ENCODE data around the gene SSBP3. TPM values are rescaled to one million over a fixed set of nuclear protein-coding genes. Genes with fewer than 3 reads are reported as not detected.

SSBP3 gene
- total RNA-seq, 1 donor from 2014 or later: 34.7 TPM

DNA sequence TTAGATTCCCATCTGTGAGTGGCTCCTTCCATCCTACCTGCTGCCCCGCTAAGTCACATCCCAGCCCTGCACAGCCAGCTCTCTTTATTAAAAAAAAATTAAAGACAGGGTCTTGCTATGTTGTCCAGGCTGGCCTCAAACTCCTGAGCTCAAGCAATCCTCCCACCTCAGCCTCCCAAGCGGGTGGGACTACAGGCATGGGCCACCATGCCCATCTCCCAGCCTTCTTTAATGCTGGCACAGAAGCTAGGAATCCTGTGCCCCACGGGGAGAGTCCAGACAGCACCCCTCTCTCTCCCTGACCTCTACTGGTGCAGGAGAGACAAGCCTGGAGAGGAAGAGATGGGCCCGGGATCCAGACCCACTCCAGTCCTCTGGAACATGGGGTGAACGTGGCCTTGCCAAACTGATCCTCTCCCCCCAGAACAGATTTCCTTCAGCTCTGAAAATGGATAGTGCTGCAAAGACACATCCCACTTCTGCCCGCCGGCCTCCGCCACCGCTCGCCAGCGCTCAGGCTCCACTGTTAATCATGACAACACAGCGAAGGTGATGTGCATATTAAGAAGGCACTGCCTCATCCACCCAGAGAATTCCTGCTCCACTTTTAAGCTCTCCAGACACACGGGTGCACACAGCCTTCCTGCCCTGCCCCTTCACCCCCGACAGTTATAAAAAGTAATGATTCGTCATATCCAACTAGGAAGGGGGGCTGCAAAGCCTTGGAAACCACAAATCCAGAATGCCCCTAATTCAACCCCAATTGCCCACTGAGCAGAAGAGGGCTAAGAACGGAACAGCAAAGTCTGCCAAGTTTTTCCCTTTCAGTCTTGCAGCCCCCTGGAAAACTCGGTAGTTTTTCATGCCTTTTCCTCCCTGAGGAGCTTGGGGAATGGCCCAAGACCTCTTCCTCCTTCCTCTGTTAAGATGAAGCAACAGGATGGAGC is 138.1 kb downstream of the SSBP3 start:
- no peak for DNase-seq (ENCODE audit: low spot score)

DNA sequence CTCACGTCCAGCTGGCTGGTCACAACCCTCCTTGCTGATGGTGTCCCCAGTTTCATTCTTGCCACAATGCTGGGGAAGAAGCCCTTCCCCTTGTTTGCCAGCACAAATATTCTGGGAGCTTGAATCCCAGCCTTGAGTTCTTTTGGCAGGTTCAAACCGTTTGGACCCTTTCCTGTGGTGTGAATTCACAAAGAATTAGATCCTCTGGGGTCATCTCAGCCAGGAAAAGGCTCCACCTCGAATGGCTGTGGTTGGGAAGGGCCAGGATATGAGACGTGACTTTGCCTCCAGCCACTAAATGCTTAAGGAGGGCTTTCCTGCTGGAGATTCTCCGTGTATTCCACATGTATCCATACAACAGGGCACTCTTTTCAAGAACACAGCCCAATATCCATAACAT is 139.3 kb downstream of the SSBP3 start:
- no peak for DNase-seq (ENCODE audit: low spot score)

DNA sequence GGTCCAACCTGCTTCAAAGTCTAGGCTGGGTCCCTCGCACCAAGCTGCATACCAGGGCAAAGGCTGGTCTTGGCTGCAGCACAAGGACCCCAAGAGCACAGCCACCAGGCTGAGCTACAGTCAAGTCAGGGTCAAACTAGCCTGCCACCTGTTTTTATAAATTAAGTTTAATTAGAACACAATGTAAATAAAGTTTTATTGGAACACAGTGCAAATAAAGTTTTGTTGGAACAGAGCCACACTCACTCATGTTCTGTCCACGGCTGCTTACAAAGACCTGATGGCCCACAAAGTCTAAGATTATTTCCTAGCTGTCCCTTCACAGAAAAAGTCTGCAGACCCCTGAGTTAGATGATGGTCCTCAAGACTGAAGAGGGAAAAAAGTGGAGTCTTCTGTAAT is 140.0 kb downstream of the SSBP3 start:
- no peak for DNase-seq (ENCODE audit: low spot score)

DNA sequence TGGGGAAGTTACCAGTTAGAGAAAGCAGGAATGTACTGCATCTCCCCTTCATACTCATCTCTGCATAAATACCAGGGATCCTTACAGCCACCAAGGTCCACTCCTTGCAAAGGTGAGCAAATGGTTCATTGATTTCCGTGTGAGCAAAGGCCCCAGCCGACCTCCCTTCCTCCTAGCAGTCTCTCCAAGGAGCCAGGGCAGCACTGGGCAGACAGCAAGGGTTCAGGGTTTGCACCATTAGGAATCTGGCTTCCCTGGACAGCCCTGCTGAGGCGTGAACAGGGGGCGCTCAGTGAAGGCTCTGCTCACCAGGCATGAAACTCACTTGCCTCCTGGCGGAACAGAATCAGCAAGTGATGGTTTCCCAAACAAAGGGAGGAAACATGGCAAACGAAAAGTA is 140.5 kb downstream of the SSBP3 start:
- no peak for DNase-seq (ENCODE audit: low spot score)

DNA sequence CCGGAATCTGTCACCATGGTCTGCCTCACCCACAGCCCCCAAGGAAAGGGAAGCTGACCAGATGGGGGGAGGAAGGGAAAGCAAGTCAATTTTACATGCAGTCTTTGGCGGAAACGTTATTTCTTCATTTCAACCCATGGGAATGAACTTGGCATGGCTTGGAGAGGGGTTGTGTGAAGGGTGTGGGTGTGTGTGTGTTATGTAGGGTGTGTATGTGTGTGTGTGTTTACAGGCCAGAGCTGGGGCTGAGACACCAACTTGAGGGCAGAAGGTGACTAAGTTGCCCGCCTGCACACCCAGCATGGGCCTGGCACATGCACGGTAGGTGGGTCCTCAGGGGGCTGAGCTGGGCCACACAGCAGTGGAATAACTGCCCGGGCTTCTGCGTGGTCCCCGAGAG is 141.1 kb downstream of the SSBP3 start:
- no peak for DNase-seq (ENCODE audit: low spot score)

DNA sequence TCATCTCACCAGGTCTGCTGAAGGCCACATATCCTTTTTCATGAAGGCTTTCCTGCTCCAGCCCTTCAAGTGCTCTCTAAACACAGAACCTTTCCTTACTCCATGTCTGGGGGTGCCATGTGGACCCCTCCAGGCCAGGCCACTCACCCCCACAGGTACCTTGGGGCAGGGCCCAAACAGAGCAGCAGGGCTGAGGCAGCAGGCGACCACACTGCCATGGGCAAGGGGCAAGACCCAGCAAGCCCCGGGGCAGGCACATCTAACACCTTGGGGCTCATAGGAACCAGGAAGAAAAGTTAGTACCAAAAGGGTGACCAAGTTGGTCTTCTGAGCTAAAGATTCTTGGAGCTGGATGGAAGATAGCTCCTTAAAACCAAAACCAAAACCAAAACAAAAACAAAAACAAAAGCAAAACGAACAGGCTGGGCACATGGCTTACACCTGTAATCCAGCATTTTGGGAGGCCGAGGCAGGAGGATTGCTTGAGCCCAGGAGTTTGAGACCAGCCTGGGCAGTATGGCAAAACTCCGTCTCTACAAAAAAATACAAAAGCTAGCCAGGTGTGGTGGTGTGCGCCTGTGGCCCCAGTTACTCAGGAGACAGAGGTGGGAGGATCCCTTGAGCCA is 142.5 kb downstream of the SSBP3 start:
- no peak for DNase-seq (ENCODE audit: low spot score)

DNA sequence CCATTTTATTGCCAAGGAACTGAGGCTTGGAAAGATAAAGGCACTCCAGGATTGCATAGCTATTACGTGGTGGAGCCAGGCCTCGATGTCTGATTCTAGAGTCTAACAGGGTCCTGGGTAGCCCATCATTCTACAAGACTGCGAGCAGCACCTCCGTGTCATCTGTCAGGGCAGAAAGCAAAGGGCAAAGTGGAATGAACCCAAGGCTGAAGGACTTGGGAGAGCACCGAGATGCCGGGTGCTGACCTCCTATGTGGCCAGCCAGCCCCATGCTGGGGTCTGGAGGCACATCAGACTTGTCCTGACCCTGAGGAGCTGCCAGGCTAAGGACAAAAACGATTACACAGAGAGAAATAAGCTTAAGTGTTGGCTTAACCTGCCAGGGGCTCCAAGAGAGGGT is 143.9 kb downstream of the SSBP3 start:
- no peak for DNase-seq (ENCODE audit: low spot score)

DNA sequence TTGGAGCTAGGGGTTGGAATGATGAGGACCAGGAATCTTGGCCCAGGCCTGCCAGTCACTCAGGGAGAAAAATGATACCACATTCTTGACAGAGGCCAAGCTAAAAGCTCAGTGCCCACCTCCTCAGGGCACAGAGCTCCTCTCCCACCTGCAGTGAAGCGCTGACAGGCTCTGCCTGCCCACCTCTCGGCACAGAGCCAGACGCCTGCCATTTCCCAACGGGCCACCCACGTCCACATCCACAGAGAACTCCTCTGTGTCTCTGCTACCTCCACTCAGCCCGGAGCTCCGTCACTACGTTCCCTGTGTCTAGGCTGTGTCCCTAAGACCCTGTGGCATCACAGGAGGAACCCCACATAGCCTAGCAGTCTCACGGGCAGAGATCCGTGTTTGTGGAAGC is 145.4 kb downstream of the SSBP3 start:
- DNase-seq (ENCODE audit: low spot score): no peak

DNA sequence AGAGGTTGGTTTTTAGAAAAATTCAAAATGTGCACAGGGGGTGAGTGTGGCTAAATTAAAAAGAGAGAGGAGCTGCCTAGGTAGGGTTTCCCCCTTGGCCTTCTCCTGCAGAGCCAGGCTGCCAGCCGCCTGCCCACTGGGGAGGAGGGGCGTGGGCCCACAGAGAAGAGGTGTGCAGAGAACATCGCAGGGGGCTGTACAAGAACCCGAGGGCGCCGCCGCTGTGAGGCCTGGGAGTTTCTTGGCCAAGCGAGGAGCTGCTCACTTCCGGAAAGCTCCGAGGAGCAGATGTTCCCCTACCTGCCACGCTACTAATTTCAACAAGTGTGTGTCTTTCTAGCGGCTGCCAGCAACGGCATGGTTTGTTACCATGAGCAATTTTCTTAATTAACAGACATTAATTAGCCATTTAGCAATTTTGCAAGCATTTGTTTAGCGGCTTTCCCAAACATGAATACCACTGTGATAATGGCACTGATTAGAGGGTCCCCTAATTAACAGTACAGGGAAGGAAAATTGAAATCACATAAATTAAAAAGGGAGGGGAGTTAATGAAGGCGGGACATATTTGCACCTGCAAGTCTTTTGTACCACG is 146.6 kb downstream of the SSBP3 start:
- DNase-seq (ENCODE audit: low spot score): no peak

DNA sequence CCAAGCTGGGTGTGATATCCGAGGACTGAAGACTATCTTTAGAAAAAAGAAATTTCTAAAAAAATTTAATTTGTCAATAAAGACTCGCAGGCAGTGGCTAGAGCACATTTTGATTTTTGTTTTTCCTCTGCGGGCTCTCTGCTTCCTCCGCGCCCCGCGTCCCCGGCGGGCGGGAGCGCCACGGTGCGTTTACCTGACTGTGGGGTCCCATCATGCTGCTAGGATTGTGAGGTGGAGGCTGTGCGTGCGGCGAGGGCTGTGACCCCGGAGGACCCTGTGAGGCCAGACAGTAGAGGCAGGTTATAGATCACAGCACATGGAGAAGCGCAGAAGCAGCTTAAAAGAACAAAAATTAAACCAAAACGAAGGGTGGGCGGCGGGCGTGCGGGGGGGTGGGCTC is 148.3 kb downstream of the SSBP3 start:
- DNase-seq (ENCODE audit: low spot score): no peak

DNA sequence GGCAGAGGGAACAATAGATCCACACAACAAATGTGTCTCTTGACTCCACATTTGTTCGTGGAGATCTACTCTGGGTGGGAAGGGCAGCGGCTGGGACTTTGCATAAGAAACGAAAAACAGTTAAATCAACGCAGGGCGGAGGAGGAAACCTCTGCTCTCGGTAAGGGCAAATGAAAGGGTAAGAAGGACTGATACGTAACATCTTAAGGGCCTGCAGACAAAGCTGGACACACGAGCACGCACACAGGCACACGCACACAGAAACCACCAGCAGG is 148.9 kb downstream of the SSBP3 start:
- no peak for DNase-seq (ENCODE audit: low spot score)

DNA sequence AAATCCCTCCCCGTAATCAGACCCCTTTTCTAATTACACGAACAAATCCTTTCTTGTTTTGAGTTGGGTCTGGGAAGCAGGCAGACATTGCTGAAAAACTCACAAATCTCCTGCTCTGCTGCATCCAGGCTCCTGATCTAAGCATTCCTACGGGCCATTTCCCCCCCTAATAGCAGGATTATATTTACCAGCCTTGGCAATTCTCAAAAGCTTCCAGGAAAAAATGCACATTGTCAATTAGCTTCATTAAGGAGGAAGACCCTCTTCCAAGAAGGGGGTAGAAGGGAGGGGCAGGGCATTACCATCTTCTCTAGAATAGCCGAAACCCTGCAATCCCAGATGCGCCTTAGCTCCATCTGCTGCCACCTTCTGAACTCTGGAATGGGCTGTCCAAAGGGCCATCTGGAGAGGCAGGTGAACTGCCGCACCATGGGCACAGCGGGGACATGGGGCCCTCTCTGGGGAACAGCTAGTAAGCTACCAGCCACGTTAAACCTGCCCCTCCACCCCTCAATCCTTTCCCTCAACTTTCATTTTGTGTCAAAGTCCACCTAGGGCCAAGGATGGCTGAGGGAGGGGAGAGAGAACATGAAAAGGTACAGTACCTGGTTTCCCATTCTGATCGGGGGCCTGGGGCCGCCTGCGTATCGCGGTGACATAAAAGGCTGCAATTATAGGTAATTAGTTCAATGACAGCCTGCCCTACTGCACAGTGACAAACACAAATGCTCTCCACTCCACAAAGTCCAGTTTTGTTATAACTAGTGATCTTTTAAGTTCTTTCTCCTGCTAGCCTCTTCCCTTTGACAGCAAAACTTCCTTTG is 149.5 kb downstream of the SSBP3 start:
- DNase-seq (ENCODE audit: low spot score): no peak

DNA sequence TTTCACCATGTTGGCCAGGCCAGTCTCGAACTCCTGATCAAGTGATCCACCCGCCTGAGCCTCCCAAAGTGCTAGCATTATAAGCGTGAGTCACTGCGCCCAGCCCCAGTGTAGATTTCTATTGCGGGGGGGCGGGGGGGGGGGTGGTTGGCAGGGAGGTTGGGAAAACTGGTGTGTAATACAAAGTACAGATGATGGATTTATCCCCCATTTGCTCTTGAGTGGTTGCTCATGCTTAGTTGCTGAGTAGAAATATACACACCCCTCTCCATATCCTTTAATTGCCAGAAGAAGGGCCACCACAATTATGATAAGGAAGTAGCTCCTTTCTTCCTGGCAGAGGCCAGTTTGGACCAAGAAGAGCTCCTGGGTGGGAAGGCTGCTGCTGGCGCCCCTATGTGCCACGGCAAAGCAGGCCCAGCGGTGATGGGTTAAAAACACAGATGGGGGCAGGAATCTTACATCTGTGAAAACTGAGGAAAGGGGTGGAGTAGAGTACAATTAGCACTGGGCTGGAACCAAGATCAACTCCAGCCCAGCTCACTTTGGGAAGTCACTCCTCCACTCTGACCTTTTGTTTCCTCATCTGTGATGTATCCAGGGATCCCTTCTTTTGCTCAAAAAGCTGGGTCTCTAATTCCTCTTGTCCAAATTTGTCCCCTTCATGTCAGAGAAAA is 151.0 kb downstream of the SSBP3 start:
- no peak for DNase-seq (ENCODE audit: low spot score)

DNA sequence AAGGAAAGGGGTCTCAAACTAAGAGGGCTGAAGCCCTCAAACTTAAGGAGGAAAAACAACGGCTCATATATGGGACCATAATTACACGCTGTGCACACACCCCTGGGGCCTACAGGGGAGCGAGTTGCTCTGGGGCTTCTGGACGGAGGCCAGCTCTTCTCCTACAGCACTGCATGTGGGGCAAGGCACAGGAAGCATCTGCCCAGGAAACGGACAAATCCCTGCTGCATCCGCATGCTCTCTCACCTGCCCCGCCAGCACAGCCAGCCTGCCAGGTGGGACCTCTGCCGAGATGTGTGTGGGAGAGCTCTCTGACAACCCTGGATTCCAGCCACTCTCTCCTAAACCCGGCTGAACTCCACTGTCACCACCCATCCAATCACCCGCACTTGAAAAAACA is 152.1 kb downstream of the SSBP3 start:
- DNase-seq (ENCODE audit: low spot score): no peak

DNA sequence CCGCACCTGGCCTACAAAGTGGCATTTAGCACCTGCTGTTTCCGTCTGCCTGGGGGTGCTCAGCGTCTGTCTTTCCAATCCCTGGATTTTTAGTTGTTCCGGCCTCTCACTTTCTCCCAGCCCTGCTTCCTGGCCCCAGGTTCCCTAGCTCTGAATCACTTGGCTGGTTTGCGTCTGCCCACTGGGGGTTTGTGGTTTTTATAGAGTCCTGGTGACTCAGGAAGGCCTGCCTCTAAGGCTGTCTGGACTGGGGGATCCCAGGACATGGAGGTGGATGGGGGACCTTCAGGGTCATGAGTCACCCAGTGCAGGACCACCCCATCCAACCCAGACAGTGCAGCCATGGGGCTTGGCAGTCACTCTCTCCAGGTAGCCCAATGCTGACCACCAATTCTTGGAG is 152.7 kb downstream of the SSBP3 start:
- DNase-seq (ENCODE audit: low spot score): peak; percentile 29

DNA sequence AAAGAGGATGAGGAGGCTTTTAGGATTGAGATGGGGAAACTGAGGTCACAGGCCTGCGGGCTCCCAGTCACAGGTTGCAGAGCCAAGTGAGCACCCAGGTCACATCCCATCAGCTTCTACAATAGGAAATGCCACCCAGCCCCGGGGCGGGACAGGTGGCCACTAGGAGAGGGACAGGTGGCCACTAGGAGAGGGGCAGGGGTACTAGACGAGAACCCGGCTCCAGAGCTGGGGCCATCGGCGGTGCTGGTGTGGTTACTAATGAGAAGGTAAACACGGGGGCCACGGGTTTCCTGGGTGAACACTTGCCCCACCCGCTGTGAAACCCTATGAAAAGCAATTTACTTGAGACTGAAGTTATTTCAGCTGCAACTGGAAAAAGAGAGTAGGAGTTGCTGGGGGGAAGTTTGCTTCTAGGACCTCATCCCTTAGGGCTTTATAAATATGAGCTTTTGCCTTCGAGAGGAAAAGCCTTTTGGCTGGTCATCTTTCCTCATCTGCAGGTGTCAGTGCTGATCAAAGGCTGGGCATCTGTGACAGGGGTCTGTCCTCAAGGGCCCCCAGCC is 153.7 kb downstream of the SSBP3 start:
- no peak for DNase-seq (ENCODE audit: low spot score)

DNA sequence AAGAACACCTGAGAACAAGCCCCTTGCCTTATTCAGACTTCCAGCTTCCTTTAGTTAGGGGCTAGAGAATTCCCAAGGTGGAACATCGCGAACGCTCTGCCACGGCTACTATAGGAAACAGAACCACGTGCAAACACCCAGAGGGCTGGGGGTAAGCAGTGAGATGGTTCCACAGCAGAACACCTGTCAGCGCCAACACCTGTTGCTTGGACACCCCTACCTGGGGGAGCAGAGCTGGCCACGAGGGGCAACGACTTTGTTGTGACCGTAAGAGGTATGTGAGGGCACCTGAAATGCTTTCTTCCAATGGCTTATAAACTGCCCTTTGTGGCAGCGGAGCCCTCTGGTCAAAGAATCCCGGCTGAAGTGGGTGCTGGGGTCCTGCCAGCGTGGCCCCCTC is 155.5 kb downstream of the SSBP3 start:
- DNase-seq (ENCODE audit: low spot score): no peak

DNA sequence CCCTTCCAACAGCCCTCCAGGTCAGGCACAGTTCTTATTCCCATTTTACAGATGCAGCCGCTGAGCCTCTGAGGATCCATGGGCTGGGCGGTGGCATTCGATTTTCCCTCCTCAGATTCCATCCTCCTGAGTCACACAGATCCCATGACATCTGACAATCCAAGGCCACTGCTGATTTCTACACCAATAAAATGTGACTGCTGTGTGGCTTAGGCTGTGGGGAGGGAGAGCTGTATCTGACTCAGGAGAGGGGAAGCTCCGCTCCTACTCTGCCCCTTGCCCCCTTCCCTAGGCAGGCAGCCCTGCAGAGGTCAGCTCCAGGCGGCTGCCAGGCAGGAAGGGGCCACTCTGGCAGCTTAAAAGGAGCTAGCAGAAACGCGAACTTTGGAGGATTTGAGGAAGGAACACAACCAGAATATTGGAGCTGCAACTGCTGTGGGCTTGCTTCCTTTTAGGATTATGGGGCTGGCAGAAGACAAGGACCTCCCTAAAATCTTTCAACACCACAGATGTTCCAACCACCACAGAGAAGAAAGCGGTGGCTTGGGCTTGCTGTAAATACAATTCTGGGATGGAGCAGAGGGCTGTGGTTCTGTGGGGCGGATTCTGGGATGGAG is 156.3 kb downstream of the SSBP3 start:
- peak; percentile 85 for DNase-seq (ENCODE audit: low spot score)

DNA sequence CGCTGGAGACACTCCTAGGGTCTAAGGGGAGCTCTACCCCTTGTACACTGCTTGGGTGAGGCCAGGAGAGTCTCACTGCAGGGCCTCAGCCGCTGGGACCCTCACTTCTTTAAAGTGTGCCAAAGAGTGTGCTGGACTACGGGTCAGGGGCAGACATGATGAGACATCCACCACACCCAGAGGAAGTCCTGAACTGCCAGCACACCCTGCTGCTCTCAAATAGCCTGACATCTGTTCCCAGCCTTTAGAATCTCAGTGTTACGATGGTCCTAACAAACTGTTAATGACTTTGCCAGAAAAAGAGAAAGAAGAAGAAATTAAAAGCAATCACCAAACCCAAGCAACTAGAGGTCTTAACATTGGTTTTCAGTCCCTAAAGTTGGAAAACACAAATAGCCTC is 157.2 kb downstream of the SSBP3 start:
- no peak for DNase-seq (ENCODE audit: low spot score)

DNA sequence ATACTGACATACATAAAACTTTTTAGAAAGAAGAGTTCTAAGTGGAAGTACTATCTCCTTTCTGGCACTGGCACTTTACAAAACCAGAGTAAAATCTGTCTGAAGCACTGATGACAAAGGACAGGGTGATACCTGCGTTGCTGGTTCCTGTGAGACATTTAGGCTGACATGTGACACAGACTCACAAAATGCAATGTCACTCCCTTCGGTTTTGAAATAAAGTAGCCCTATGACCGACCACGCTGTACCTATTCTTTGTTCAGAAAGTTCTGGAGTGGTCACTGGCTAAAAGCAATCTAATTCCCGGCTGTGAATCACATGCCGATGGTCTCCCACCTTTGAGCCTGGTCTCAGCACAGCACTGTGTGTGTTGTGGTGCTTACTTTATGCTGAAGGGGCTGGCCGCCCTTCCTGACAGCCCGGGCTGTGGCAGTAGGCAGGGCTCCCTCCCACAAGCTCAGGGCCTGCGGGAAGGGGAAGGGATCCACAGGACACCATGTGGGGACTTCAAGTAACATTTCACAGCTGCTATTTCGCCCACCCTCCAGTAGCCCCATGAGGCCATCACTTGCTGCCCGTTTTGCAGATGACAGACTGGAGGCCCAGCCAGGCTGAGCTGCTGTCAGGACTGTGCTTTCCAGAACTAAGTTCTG is 158.2 kb downstream of the SSBP3 start:
- DNase-seq (ENCODE audit: low spot score): no peak
